RWPE1 (cell line): ENCODE results near the gene RIC1.

Source experiments
- CTCF ChIA-PET: fragments of 350-600 bp; sonication (Branson Sonifier 250); formaldehyde crosslinking; extraction: SDS; loops from one replicate; lab custom pipeline; 2021; lab: Yijun Ruan, JAX
- POLR2A ChIA-PET: fragments of 400-600 bp; formaldehyde crosslinking; extraction: SDS; loops from one replicate; lab custom pipeline; 2020; ENCODE audit warnings: antibody characterized with exemption; ENCODE audit not compliant: low non-redundant PET; lab: Yijun Ruan, JAX
- DNase-seq: peaks from one replicate; pipeline ENCODE4 v3.0.0; 2012; ENCODE audit warnings: low spot score
- H3K27ac ChIP-seq: fragments of 450-650 bp; 2 replicates; pipeline ENCODE4 v1.5.1; 2017
- TF ChIP-seq, protein P1 (sequence below): fragments of 450-650 bp; conservative IDR thresholded peaks from 2 replicates; pipeline ENCODE4 v1.5.1; 2017; ENCODE audit warnings: low read depth, mild to moderate bottlenecking

RIC1 gene

DNA sequence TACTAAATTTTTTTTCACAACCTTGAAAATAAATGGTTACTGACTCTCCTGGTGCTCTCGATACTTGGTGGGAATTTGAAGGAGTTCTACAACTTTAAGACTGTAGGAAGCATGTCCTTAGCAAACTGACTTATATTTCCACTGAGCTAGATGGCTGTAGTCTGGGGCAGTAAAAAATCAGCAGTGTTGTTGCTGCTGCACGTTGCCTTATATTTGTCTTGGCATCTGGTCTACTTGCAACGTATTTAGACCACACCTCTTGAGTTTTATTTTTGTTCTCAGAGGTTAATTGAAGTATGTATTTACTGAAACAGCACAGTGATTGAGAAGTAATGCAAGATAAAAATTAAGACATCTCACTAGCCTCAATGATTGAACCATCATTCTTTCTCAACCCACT lies 127.7 kb downstream of the RIC1 start:
- TF ChIP-seq, protein P1, sequence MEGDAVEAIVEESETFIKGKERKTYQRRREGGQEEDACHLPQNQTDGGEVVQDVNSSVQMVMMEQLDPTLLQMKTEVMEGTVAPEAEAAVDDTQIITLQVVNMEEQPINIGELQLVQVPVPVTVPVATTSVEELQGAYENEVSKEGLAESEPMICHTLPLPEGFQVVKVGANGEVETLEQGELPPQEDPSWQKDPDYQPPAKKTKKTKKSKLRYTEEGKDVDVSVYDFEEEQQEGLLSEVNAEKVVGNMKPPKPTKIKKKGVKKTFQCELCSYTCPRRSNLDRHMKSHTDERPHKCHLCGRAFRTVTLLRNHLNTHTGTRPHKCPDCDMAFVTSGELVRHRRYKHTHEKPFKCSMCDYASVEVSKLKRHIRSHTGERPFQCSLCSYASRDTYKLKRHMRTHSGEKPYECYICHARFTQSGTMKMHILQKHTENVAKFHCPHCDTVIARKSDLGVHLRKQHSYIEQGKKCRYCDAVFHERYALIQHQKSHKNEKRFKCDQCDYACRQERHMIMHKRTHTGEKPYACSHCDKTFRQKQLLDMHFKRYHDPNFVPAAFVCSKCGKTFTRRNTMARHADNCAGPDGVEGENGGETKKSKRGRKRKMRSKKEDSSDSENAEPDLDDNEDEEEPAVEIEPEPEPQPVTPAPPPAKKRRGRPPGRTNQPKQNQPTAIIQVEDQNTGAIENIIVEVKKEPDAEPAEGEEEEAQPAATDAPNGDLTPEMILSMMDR, result no peak
- H3K27ac ChIP-seq, result no peak overlapping the region
- DNase-seq, result no peak
- POLR2A ChIA-PET, result no interaction called here
- CTCF ChIA-PET, result interaction anchor here (0.6 kb wide), 1 partner anchor 105 kb away, joined by 3 read pairs; no protein-coding TSS in a partner anchor

DNA sequence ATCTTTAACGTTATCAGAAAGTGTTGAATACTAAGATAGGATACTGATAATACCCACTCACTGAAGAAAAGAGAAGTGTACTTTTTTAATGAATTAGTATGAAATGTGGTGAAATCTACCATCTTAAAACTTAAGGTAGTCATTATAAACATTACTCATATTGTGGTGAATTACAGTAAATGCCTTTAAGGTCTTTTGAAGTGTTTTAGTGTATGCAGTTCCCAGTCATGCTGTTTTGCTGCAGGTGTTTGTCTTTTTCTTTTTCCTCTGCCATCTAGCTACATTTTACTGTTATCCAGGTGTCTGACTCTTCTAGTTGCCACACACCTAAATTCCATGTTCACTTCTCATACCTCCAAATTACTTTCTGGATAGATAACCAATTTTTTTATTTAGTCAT lies 131.4 kb downstream of the RIC1 start:
- no peak overlapping the region for H3K27ac ChIP-seq
- TF ChIP-seq, protein P1, result no peak
- CTCF ChIA-PET, result interaction anchor here (0.6 kb wide), 1 partner anchor 58 kb away, joined by 3 read pairs; no protein-coding TSS in a partner anchor
- POLR2A ChIA-PET, result no interaction called here
- DNase-seq, result no peak

DNA sequence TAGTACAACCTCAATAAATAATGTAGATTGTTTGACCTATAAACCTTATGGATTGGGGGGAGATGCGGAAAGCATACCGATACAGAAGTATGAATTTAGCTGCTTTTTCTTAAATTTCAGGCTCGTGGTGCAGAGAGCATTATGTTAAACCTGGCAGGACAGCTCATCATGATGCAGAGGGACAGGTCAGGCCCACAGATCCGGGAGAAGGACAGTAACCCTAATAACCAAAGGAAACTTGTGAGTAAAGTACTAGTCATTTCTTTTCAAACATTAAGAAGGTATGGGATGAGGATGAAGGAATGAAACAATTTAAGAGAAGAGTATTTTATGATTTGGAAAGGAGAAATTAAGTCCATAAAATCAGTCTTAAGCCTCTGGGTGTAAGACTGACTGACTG lies 133.5 kb downstream of the RIC1 start:
- POLR2A ChIA-PET, result no interaction called here
- DNase-seq, result no peak
- TF ChIP-seq, protein P1, result no peak
- CTCF ChIA-PET, result no interaction called here
- no peak overlapping the region for H3K27ac ChIP-seq

DNA sequence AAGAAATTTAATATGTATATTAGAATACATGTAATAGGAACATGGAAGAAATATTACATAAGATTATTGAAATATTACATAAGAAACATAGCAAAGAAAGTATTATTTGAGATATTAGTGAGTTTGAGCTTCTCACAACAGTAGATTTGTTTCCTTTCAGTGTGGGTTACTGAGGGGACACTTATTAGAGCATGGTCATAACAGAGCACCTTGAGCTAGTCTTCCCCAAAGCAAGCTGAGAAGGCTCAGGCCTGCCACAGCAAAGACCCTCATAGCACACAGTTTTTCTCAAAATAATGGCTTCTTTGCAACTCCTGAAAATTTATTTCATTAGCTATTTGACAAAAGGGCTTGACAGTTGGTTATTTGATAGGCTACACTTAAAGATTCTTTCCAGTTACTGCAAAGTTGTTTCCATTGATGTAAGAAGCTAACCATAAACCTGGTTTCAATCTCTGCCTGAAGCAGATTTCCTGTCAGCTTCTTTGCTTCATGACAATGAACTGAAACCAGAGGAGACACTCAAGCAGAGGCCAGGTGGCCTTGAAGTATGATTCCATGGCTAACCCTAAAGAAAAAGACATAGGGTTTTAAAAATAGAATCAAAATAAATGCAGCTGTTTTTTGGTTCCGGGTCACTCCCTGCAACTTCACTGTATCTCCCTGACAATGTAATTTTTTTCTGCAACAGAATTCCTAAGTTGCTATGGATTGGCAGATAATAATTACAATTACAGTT lies 135.4 kb downstream of the RIC1 start:
- POLR2A ChIA-PET, result no interaction called here

DNA sequence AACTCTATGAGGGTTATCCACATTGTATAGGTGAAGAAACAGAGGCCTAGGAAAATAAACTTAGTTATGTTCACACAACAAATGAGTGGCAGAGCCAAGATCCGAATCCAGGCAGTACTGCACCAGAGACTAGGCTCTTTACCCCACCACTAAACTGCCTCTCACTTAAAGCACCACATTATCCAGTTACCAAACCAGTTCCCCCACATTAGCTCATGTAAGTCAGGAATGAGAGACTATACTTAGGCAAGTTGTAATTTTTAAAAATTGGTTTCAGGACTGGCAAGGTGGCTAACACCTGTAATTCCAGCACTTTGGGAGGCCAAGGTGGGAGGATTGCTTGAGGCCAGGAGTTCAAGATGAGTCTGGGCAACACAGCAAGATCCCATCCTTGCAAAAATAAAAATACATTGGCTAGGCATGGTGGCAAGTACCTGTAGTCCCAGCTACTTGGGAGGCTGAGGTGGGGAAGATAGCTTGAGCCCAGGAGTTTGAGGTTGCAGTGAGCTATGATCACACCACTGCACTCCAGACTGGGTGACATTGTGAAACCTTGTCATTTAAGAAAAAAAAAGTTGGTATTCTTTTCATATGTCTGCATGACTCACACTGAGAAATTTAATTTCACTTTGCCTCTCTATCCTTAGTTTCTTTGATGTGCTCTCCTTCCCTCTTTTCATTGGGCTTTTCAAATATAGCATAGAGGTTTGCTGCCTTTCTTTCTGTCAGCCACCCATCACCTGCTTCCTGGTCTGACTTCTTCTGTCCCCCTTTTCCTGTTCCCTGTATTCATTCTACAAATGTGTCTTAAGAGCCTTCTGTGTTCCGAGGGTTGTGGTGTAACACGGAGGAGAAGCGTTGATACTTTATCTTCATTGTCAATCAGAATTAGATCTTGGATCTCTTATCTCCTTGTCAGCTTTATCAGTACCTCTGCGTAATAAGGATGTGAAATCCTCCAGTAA lies 139.3 kb downstream of the RIC1 start:
- H3K27ac ChIP-seq, result no peak overlapping the region
- no peak for DNase-seq
- ChIA-PET POLR2A (no interaction called here), CTCF (interaction anchor here (0.6 kb wide), 1 partner anchor 9 kb away, joined by 5 read pairs; no protein-coding TSS in a partner anchor)
- TF ChIP-seq, protein P1, result no peak

More for the DNA sequence above, 135.4 kb downstream of the RIC1 start:
- CTCF ChIA-PET, result no interaction called here
- TF ChIP-seq, protein P1, result no peak
- no peak for DNase-seq
- H3K27ac ChIP-seq, result no peak overlapping the region

DNA sequence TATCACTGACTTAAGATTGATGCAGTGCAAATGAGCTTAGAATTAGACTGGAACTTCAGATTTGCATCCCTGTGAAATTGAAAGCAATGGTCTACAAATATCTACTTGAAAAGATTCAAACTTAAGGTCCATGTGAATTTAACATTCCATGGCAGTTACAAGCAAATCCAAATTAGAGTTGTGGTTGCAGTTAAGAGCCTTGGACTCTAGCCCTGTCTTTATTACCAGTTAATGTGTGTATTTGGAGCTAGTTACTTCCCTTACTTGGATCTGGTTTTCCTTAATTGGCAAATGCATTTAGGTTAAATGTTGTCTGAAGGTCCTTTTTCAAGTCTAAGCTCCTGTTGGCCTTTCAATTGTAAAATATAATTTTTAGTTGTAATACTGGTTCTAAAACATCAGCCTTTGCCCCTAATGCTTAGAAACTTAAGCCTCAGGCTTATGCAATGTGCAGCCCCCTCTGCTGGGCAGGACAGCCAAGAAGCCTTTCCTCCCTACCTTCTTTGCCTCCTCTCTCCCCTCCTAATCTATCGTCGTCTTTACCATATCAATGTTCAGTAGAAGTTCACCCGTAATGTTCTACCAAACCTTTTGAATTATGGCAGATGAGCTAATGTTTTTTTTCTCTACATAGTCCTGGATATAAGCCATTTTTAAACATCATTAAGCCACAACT lies 144.6 kb downstream of the RIC1 start:
- no peak overlapping the region for H3K27ac ChIP-seq
- POLR2A ChIA-PET, result no interaction called here
- DNase-seq, result no peak
- TF ChIP-seq, protein P1, result no peak
- CTCF ChIA-PET, result no interaction called here
